HG03571 (cell line): Measurements from ENCODE around the gene DEFB115.
"Not testable (repeated sequence)": the region's sequence is repeated elsewhere in the genome, so short reads cannot be mapped to it uniquely, and the experiment has no call there.

Experiments
- ATAC-seq: cut with Tn5 transposase; IDR thresholded peaks from one replicate; pipeline ENCODE4 v1.9.1; 2021; ENCODE audit not compliant: unreplicated experiment

The DEFB115 gene, protein sequence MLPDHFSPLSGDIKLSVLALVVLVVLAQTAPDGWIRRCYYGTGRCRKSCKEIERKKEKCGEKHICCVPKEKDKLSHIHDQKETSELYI

DNA sequence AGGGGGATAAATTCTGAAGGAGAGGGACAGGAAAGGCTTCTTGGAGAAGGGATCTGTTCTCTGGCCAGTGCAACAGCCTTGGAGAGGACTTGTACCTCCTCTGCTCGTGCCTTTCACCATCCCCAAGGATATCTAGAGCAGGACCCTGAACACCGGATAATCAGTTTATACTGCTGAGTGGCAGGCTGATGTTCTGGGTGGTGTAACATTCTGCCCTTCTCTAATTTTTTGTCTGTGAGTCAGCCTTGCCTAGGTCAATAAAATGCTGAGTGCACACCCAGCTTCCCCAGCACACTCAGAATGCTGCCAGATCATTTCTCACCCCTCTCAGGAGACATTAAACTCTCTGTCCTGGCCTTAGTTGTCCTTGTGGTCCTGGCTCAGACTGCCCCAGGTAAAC is at the start of gene DEFB115:
Gene DEFB115 (plus strand): TSS at position 301 of the 400 bp plus-strand sequence. CDS start 0 bp downstream, at position 301.
- no peak for ATAC-seq

DNA sequence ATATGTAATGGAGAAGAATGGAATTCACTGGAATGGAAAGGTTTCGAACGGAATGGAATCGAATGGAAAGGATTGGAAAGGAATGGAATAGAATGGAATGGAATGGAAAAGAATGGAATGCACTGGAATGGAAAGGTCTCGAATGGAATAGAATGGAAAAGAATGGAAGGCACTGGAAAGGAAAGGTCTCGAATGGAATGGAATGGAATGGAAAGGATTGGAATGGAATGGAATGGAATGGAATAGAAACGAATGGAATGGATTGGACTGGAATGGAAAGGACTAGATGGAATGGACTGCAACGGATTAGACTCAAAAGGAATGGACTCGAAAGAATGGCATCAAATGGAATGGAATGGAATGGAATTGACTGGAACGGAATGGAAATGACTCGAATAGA is 20.5 kb upstream of the DEFB115 start:
- no peak for ATAC-seq

DNA sequence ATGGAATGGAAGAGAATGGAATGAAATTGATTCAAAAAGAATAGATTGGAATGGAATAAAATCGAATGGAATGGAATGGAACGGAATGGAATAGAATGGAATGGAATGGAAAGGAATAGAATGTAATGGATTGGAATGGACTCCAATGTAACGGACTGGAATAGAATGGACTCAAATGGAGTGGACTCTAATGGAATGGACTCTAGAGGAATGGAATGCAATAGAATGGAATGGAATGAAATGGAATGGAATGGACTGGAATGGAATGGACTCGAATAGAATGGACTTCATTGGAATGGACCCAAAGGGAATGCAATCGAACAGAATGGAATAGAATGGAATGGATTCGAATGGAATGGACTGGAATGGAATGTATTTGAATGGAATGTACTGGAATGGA is 19.7 kb upstream of the DEFB115 start:
- no peak for ATAC-seq

DNA sequence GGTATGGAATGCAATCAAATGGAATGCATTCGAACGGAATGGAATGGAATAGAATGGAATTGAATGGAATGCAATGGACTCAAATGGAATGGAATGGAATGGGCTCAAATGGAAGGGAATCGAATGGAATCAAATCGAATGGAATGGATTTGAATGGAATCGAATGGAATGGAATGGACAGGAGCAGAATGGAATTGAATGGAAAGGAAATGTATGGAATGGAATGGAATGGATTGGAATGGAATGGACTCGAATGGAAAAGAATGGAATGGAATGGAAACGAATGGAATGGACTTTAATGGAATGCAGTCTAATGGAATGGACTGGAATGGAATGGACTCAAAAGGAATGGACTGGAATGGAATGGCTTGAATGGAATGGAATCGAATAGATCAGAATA is 18.3 kb upstream of the DEFB115 start:
- ATAC-seq = no peak

DNA sequence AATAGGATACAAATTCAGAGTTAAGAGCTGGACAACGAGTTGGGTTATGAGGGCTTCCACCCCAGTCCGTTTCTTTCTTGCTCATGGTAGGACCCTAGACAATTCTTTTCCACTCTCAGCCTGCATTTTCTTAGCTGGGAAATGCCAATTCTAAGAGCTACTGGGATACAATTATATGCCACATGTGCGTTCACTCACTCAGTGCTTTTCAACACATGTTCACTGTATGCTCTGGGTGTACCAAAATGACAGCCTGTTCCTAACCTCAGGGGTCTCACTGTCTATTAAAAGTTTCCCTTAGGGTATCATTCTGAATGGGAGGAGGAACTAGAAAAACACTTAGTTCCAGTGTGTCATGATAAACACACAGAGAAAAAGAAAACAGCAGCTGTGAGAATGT is 505 bp upstream of the DEFB115 start:
- ATAC-seq = no peak

DNA sequence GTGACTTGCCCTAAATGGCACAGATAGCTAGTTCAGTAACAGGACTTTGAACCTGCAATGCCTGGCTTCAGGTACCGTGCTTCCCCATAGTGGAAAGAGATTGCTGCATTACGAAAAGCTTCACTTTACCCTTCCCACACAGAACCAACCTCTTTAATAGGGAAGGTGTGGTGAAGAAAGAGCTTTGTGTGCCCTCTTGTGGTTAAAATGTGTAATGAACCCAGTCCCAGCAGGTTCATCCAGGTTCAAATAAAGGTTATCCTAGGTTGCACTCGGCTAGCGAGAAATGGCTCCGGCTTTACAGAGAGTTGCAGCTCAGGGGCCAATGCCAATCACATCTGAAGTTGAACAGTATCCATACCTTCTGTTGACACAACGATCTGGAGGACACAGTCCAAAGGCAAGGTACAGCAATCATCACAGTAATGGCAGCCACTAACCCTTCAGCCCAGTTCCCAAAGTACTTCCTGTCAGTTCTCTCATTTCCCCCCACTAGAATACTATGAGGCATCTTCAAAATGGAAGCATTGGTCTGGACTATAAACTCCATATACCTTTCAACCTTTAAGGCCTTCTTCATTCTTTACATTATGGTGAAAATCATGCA is 3.0 kb downstream of the DEFB115 start:
- ATAC-seq = no peak

DNA sequence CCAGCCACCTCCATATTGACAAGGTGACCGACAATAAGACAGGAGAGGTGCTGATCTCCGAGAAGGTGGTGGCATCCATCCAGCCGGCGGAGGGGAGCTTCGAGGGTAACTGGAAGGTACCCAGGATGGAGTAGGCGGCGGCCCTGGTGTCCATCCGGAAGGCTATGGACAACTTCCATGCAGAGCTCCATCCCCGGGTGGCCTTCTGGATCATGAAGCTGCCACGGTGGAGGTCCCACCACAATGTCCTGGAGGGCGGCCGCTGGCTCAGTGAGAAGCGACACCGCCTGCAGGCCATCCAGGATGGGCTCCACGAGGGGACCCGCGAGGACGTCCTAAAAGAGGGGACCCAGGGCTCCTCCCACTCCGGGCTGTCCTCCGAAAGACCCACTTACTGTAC is 17.0 kb downstream of the DEFB115 start:
- no peak for ATAC-seq

DNA sequence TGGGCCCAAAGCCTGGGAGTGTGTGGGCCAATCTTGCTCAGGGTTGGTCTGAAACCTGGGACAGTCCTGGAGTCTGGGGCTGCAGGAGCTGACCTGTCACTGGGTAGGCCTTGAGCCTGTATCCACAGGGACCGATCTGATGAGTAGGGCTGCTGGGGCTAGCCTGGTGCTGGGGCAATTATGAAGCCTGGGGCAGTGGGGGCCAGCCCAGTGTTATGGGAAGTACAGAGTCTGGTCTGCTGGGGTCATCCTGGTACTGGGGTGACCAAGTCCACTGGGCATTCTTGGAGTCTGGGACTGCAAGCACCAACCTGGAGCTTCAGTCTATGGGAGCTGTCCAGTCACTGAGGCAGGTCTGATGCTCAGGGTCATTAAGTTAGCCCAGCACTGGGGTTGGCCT is 20.7 kb downstream of the DEFB115 start:
- ATAC-seq = no peak

DNA sequence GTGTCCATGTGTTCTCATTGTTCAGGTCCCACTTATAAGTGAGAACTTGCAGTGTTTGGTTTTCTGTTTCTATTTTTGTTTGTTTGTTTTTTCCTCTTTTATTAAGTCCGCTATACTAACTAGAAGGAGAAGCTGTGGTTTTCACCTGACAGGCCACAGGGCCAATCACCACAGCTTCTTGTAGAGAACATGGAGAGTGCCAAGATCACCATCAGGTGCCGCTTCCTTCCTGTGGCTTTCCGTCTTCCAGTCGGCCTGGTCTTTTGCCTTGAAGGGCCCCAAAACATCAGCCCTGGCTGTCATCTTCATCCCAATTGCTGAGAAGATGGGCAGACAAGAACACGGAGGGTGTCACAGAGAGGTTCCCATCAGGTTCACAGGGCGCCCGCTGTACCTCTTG is 27.5 kb downstream of the DEFB115 start:
- not testable (repeated sequence) for ATAC-seq

DNA sequence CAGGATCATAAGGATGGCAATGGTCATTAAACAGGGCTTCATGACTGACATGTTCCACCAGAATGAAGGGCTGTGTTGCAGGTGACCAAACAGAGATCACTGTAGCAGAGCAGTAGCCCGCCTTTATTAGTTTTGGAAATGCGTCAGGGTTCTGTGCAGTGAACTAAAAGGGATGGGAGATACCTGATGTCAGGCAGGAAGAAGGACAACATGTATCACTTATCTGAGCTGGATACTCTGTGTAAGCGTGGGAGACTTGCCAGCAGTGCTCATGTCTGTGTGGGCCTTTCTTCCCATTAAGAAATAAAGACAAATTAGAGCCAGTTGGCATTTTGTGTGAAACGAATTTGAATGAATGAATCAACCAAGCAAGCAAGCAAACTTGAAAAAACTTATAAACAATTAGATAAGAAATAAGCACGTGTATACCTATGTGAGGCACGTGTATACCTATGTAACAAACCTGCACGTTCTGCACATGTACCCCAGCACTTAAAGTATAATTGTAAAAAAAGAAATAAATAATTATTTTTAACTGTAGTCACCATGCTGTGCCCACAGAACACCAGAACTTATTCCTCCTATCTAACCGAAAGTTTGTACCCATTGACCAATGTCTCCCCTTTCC is 51.2 kb downstream of the DEFB115 start, which contains the start of gene DEFB116:
Gene DEFB116 (minus strand): TSS at position 51 of the 628 bp plus-strand sequence. CDS start 0 bp downstream, at position 51.
- no peak for ATAC-seq
